ENCODE measurements around the gene DDX49. TPM values are rescaled to one million over a fixed set of nuclear protein-coding genes. Genes with fewer than 3 reads are reported as not detected.

The DDX49 gene
- total RNA-seq, 2 experiments from 2014 or later: 61.0 to 61.6 TPM

DNA sequence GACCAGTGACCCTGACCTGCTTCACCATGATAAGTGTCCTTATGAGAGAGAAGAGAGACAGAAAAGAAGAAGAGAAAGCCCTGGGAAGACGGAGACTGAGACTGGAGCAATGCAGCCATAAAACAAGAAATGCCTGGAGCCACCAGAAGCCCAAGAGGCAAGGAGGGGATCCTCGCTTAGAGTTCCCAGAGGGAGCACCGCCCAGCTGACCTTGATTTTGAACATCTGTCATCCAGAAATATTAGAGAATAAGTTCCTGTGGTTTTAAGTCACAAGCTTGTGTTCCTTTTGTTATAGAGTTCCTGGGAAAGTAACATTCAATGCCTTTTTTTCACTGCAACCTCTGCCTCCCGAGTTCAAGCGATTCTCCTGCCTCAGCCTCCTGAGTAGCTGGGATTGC is 43.8 kb upstream of the DDX49 start:
- H3K4me3 Mint-ChIP-seq: no peak overlapping the region

GRCh38 chr19:18876865-18877264 is 42.6 kb upstream of the DDX49 start:
- intact Hi-C loops (cut with micrococcal nuclease): no loop called here
- POLR2A ChIA-PET: interaction anchor here (1.8 kb wide), 1 partner anchor 42 kb away, joined by 5 read pairs; the partner anchor contains the start of genes COPE and DDX49
- TF ChIP-seq CTCF (IDR thresholded peaks at IDR 0.05): no peak
- H3K9me3 Mint-ChIP-seq: no peaks in the 10 kb centered on the region
- H3K27ac Mint-ChIP-seq: no peak overlapping the region
- no peaks in the 10 kb centered on the region for H3K4me1 Mint-ChIP-seq (ENCODE audit: low read depth)
- CTCF ChIA-PET: interaction anchor here (0.6 to 3.2 kb wide), 4 partner anchors 10 to 430 kb away, joined by 3 to 14 read pairs (median 5); no protein-coding TSS in a partner anchor
- no peak overlapping the region for H3K4me3 Mint-ChIP-seq
- no peak for ATAC-seq
- no peaks in the 10 kb centered on the region for H3K27me3 Mint-ChIP-seq
- no peaks in the 10 kb centered on the region for H3K36me3 Mint-ChIP-seq (ENCODE audit: low read depth)
- DNase-seq: no peak

More for the DNA sequence above, 43.8 kb upstream of the DDX49 start:
- ATAC-seq (no peak), DNase-seq (no peak)
- H3K27me3 Mint-ChIP-seq: peaks cover 2% of the 10 kb centered on the region
- H3K9me3 Mint-ChIP-seq: no peaks in the 10 kb centered on the region
- H3K4me1 Mint-ChIP-seq (ENCODE audit: low read depth): peaks cover 2% of the 10 kb centered on the region
- CTCF ChIA-PET: interaction anchor here (0.8 to 3.2 kb wide), 4 partner anchors 9 to 425 kb away, joined by 3 to 14 read pairs (median 5); no protein-coding TSS in a partner anchor
- POLR2A ChIA-PET: interaction anchor here (1.8 kb wide), 1 partner anchor 43 kb away, joined by 5 read pairs; the partner anchor contains the start of genes COPE and DDX49
- TF ChIP-seq CTCF (IDR thresholded peaks at IDR 0.05): no peak
- intact Hi-C loops (cut with micrococcal nuclease): no loop called here
- H3K36me3 Mint-ChIP-seq (ENCODE audit: low read depth): no peaks in the 10 kb centered on the region
- H3K27ac Mint-ChIP-seq: no peak overlapping the region

DNA sequence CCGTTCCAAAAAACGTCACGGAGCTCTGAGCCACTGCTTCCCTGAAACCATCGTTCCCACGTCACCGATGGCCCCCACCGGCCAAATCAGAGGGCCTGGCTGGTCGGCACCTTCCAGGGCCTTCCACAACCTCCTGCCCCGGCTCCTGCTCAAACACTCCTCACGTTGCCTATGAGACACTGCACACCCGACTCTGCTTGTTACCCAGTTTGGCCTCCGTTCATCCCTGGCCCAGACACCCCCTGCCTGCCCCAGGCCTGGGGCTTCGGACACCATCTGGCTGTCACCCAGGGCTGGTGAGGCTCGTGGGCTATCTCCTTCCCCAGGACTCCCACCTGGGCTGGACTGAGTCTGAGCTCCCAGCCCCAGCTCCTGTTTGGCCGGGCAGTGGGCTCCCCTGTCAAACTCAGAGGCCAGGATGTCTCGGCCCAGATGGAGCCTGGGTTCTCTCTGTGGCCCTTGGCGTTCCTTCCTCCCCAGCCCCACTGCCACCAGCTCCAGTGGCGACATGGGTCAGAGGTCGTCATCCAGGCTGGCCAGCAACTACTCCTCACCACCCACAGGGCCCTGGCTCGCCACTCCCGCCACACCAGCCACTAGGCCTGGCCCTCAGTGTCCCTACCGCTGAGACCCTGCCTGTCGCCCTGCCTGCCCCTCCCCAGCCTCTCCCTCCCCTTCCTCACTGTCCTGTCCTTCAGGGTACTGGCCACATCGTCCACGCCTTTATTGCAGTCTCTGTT is 41.3 kb upstream of the DDX49 start:
- CTCF ChIA-PET: interaction anchor here (3.2 kb wide), 1 partner anchor 12 kb away, joined by 14 read pairs; no protein-coding TSS in a partner anchor
- no peaks in the 10 kb centered on the region for H3K9me3 Mint-ChIP-seq
- POLR2A ChIA-PET: no interaction called here
- no peak for ATAC-seq
- no peaks in the 10 kb centered on the region for H3K36me3 Mint-ChIP-seq (ENCODE audit: low read depth)
- no peak overlapping the region for H3K27ac Mint-ChIP-seq
- TF ChIP-seq CTCF (IDR thresholded peaks at IDR 0.05): no peak
- no peak overlapping the region for H3K4me3 Mint-ChIP-seq
- H3K4me1 Mint-ChIP-seq (ENCODE audit: low read depth): no peaks in the 10 kb centered on the region
- no peak for DNase-seq
- intact Hi-C loops (cut with micrococcal nuclease): no loop called here
- no peaks in the 10 kb centered on the region for H3K27me3 Mint-ChIP-seq

- ChIA-PET CTCF (interaction anchor here (3.2 kb wide), 1 partner anchor 12 kb away, joined by 14 read pairs; no protein-coding TSS in a partner anchor), POLR2A (no interaction called here)
- peak; percentile 6 for ATAC-seq
- Mint-ChIP-seq H3K36me3 (ENCODE audit: low read depth) (no peaks in the 10 kb centered on the region), H3K9me3 (no peaks in the 10 kb centered on the region), H3K27ac (no peak overlapping the region), H3K27me3 (no peaks in the 10 kb centered on the region), H3K4me3 (no peak overlapping the region), H3K4me1 (ENCODE audit: low read depth) (no peaks in the 10 kb centered on the region)
- intact Hi-C loops (cut with micrococcal nuclease): no loop called here
- TF ChIP-seq CTCF (IDR thresholded peaks at IDR 0.05): no peak
- no peak for DNase-seq
Observed at GRCh38 chr19:18878858-18879578, 40.5 kb upstream of the DDX49 start.
